Dermis microvascular lymphatic vessel endothelial cell (primary cell): ENCODE results near the gene THEM5. TPM values are rescaled to one million over a fixed set of nuclear protein-coding genes. Genes with fewer than 3 reads are reported as not detected.

Source experiments
- DNase-seq, 2 donors: peaks; one replicate each; pipeline versions ENCODE4 v3.0.0 to v3.0.0-alpha.2; 2010; ENCODE audit warnings: low read depth in 2 of 2
- total RNA-seq: library from RNA; depleted of rRNA; stranded (reverse); fragments of >200 nt; gene quantifications from 2 replicates; pipeline ENCODE4 v1.2.1, GENCODE V29; 2014

THEM5 gene
- total RNA-seq, 1 donor from 2014 or later = not detected

- no peak for DNase-seq
These were observed 52.1 kb downstream of the THEM5 start for GRCh38 chr1:151801310-151801820.

GRCh38 chr1:151800830-151801229 is 52.7 kb downstream of the THEM5 start:
- no peak for DNase-seq

DNA sequence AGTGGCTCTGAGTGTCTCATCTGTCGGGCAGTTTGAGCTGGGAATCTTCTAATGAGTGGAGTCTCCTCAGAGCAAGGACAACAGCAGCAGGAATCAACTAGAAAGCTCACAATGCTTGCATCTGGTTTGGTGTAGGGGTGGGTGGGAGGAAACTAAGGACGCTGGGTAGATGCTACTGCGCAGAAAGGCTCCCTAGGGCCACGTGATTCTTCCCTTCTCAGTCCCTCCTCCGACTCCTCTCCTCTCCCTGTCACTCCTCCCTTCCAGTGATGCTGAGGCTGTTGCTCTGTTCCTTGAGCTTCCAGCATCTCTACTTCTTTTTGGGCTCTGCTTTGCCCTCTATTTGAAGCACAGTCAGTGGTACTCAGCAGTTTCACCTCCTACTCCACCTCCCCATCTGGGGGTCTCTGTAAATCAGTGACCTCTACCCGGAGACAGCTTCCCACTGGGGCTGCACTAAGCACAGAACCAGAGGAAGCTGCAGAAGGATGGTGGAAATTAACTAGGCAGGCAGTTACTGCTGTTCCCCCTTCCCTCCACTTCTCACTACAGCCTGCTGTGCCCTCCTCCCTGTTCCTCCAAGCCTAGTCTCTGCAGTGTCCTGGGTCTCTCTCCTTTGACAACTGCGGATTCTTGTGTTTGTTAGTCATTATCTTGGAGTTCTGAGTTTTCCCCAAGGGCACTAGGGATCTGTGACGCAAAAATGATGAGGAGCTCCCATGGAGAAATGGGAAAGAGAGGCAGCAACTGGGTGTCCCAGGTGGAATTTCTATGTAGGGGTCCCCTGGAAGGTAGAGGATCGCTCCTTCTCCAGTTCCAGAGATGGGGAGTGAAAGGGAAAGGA is 54.1 kb downstream of the THEM5 start:
- DNase-seq = no peak

DNA sequence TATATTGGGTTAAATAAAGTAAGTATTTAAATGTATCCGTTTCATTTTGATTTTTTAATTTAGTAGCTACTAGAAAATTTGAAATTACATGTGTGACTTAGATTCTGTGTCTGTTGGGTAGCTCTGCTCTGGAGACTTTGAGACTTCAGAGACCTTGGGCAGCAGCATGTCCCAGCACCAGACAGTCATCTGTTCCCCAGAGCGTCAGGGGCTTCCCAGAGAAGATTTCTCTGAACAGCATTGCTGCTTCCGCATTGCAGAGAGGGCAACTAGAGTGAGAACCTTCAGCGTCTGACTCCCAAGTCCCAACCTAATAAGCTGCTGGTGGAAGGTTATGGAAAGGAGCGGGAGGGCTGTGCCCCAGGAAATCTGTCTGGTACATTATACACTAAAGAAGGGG is 54.9 kb downstream of the THEM5 start:
- no peak for DNase-seq

Other genes starting within 250 kb of the THEM5 start
- 12.6 and 12.8 TPM in 2 replicates for gene SNX27, start 241.7 kb downstream of the THEM5 start, total RNA-seq
- gene CELF3, start 136.9 kb downstream of the THEM5 start, total RNA-seq = not detected in 2 replicates
- not detected in 2 replicates for gene RIIAD1, start 132.2 kb downstream of the THEM5 start, total RNA-seq
- gene MRPL9, start 90.2 kb downstream of the THEM5 start, total RNA-seq = 73.8 and 126 TPM in 2 replicates
- gene TDRKH, start 63.2 kb downstream of the THEM5 start, total RNA-seq = 4.2 and 4.4 TPM in 2 replicates
- not detected in 2 replicates for gene LINGO4, start 48.3 kb downstream of the THEM5 start, total RNA-seq
- gene RORC, start 21.9 kb downstream of the THEM5 start, total RNA-seq = not detected in 2 replicates
- 0.13 and 0.25 TPM in 2 replicates for gene C2CD4D, start 13.9 kb downstream of the THEM5 start, total RNA-seq
- 6.9 and 8.3 TPM in 2 replicates for gene THEM4, start 55.8 kb upstream of the THEM5 start, total RNA-seq
- 114 and 126 TPM in 2 replicates for gene S100A10, start 140.1 kb upstream of the THEM5 start, total RNA-seq
- 17.1 and 23.1 TPM in 2 replicates for gene S100A11, start 183.3 kb upstream of the THEM5 start, total RNA-seq
- not detected in 2 replicates for gene TCHHL1, start 235.4 kb upstream of the THEM5 start, total RNA-seq